Liver (tissue), 9 donors: Measurements from ENCODE around the gene F12. TPM values are rescaled to one million over a fixed set of nuclear protein-coding genes. Genes with fewer than 3 reads are reported as not detected.

Source experiments
- DNase-seq: peaks from one replicate; pipeline ENCODE4 v3.0.0-alpha.2; 2017; ENCODE audit warnings: low spot score
- H3K27ac ChIP-seq, 2 donors: one replicate each; pipeline ENCODE4 v1.7.0; 2013; ENCODE audit warnings: inconsistent platforms in 2 of 2, low read length in 2 of 2, control low read depth in 1 of 2, low read depth in 1 of 2, mild to moderate bottlenecking in 1 of 2
- H3K27me3 ChIP-seq, 4 donors: one replicate each; pipeline versions ENCODE4 v1.6.1 to v1.7.0; 2013; ENCODE audit warnings: low read length in 3 of 4, inconsistent platforms in 1 of 4, mild to moderate bottlenecking in 1 of 4, moderate library complexity in 1 of 4; ENCODE audit not compliant: control insufficient read depth in 4 of 4, insufficient read depth in 4 of 4
- H3K36me3 ChIP-seq, 4 donors: one replicate each; pipeline versions ENCODE4 v1.6.1 to v1.7.0; 2013; ENCODE audit warnings: low read length in 3 of 4, mild to moderate bottlenecking in 3 of 4, low read depth in 1 of 4, moderate library complexity in 1 of 4; ENCODE audit not compliant: control insufficient read depth in 4 of 4, insufficient read depth in 3 of 4
- H3K4me1 ChIP-seq, 4 donors: one replicate each; pipeline versions ENCODE4 v1.6.1 to v1.7.0; 2013; ENCODE audit warnings: low read length in 3 of 4, mild to moderate bottlenecking in 3 of 4, moderate library complexity in 1 of 4; ENCODE audit not compliant: control insufficient read depth in 4 of 4, insufficient read depth in 4 of 4
- H3K4me3 ChIP-seq, 3 donors: one replicate each; pipeline versions ENCODE4 v1.6.1 to v1.7.0; 2013; ENCODE audit warnings: low read length in 3 of 3, control low read depth in 1 of 3, low read depth in 1 of 3, mild to moderate bottlenecking in 1 of 3
- H3K9ac ChIP-seq, 2 donors: one replicate each; pipeline ENCODE4 v1.7.0; 2013; ENCODE audit warnings: low read length in 2 of 2, mild to moderate bottlenecking in 2 of 2, moderate library complexity in 2 of 2, control low read depth in 1 of 2, low read depth in 1 of 2
- H3K9me3 ChIP-seq, 4 donors: one replicate each; pipeline versions ENCODE4 v1.6.1 to v1.7.0; 2013; ENCODE audit warnings: low read length in 3 of 4; ENCODE audit not compliant: control insufficient read depth in 4 of 4
- ATF3 ChIP-seq: IDR thresholded peaks from 2 replicates; pipeline ENCODE4 v1.6.1; 2016; ENCODE audit warnings: antibody characterized with exemption
- EGR1 ChIP-seq, 2 donors: IDR thresholded peaks; 2 replicates each; pipeline ENCODE4 v1.6.1; 2016 to 2018; ENCODE audit warnings: antibody characterized with exemption in 2 of 2, low read depth in 2 of 2
- FOXA1 ChIP-seq: IDR thresholded peaks from 2 replicates; pipeline ENCODE4 v1.6.1; 2016; ENCODE audit warnings: antibody characterized with exemption
- FOXA2 ChIP-seq: IDR thresholded peaks from 2 replicates; pipeline ENCODE4 v1.6.1; 2016; ENCODE audit warnings: antibody characterized with exemption
- GABPA ChIP-seq, 2 donors: IDR thresholded peaks in 1 of 2; conservative IDR thresholded peaks in 1 of 2; 2 replicates each; pipeline ENCODE4 v1.6.1; 2016; ENCODE audit warnings: antibody characterized with exemption in 2 of 2, mild to moderate bottlenecking in 1 of 2, moderate library complexity in 1 of 2
- HNF4A ChIP-seq, 2 donors: conservative IDR thresholded peaks; 2 replicates each; pipeline ENCODE4 v1.6.1; 2016; ENCODE audit warnings: antibody characterized with exemption in 2 of 2, mild to moderate bottlenecking in 2 of 2
- JUND ChIP-seq, 2 donors: IDR thresholded peaks; 2 replicates each; pipeline ENCODE4 v1.6.1; 2016; ENCODE audit warnings: antibody characterized with exemption in 2 of 2
- MAX ChIP-seq: IDR thresholded peaks from 2 replicates; pipeline ENCODE4 v1.6.1; 2016; ENCODE audit warnings: antibody characterized with exemption
- RAD21 ChIP-seq, 2 donors: IDR thresholded peaks; 2 replicates each; pipeline ENCODE4 v1.6.1; 2016; ENCODE audit warnings: antibody characterized with exemption in 2 of 2, mild to moderate bottlenecking in 2 of 2
- REST ChIP-seq: IDR thresholded peaks from 2 replicates; pipeline ENCODE4 v1.6.1; 2016; ENCODE audit warnings: antibody characterized with exemption, mild to moderate bottlenecking
- RXRA ChIP-seq, 2 donors: IDR thresholded peaks; 2 replicates each; pipeline ENCODE4 v1.6.1; 2017 to 2018; ENCODE audit warnings: antibody characterized with exemption in 2 of 2, mild to moderate bottlenecking in 1 of 2
- SP1 ChIP-seq: IDR thresholded peaks from 2 replicates; pipeline ENCODE4 v1.6.1; 2018; ENCODE audit warnings: antibody characterized with exemption, mild to moderate bottlenecking
- TAF1 ChIP-seq: conservative IDR thresholded peaks from 2 replicates; pipeline ENCODE4 v1.6.1; 2016; ENCODE audit warnings: antibody characterized with exemption, mild to moderate bottlenecking
- YY1 ChIP-seq: IDR thresholded peaks from 2 replicates; pipeline ENCODE4 v1.6.1; 2016; ENCODE audit warnings: antibody characterized with exemption, mild to moderate bottlenecking
- WGBS: extraction: QIAGEN DNeasy Blood & Tissue Kit; methylation state at CpG from one replicate; pipeline ENCODE4 v1.1.7; 2013; 5-methylcytosine and 5-hydroxymethylcytosine counted together
- polyA plus RNA-seq, 2 donors: library from polyadenylated mRNA; stranded (reverse) in 1 of 2; unstranded in 1 of 2; fragments of 200-250 nt in 1 of 2; fragments of >200 nt in 1 of 2; fragmentation: Nextera tagmentation in 1 of 2; extraction: Ambion mirVana in 1 of 2; gene quantifications; one replicate each; pipeline versions ENCODE4 v1.2.1 to v1.2.3, GENCODE V29; 2013 to 2015
- total RNA-seq, 2 donors: library from RNA; depleted of rRNA; stranded (reverse); fragments of >200 nt; gene quantifications; one replicate each; pipeline ENCODE4 v1.2.3, GENCODE V29; 2014
- TF ChIP-seq, protein P1 (sequence below): fragments of 150-350 bp; IDR thresholded peaks from 2 replicates; pipeline ENCODE4 v1.5.1; 2017; ENCODE audit warnings: improper control_type of control experiment, low read depth, low read length; ENCODE audit not compliant: missing input control
- donor health status: healthy.
- donor health status: healthy.
- donor health status: healthy.
- donor health status: healthy.
- donor health status: healthy.

F12 gene
- total and polyA plus RNA-seq, 4 donors, result 27.7 to 328 (median 275) TPM

GRCh38 chr5:177456976-177457851, 47.9 kb upstream of the F12 start:
- Histone ChIP-seq H3K36me3 (no peaks in the 10 kb centered on the region), H3K27me3 (no peaks in the 10 kb centered on the region), H3K4me1 (peaks cover 3 to 27% (median 15%) of the 10 kb centered on the region in 4 donors), H3K9ac (no peak overlapping the region), H3K9me3 (no peaks in the 10 kb centered on the region), H3K4me3 (no peak overlapping the region), H3K27ac (no peak overlapping the region)
- no peak for TF ChIP-seq REST
- TF ChIP-seq YY1, result no peak
- no peak for TF ChIP-seq GABPA (IDR thresholded peaks at IDR 0.05 in 1 of 2, conservative IDR thresholded peaks at IDR 0.05 in 1 of 2)
- TF ChIP-seq ATF3, result no peak
- no peak for TF ChIP-seq MAX
- TF ChIP-seq, protein P1, sequence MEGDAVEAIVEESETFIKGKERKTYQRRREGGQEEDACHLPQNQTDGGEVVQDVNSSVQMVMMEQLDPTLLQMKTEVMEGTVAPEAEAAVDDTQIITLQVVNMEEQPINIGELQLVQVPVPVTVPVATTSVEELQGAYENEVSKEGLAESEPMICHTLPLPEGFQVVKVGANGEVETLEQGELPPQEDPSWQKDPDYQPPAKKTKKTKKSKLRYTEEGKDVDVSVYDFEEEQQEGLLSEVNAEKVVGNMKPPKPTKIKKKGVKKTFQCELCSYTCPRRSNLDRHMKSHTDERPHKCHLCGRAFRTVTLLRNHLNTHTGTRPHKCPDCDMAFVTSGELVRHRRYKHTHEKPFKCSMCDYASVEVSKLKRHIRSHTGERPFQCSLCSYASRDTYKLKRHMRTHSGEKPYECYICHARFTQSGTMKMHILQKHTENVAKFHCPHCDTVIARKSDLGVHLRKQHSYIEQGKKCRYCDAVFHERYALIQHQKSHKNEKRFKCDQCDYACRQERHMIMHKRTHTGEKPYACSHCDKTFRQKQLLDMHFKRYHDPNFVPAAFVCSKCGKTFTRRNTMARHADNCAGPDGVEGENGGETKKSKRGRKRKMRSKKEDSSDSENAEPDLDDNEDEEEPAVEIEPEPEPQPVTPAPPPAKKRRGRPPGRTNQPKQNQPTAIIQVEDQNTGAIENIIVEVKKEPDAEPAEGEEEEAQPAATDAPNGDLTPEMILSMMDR, result peak; percentile 81
- TF ChIP-seq TAF1, result no peak
- no peak for TF ChIP-seq JUND (IDR thresholded peaks at IDR 0.05)
- TF ChIP-seq RAD21 (IDR thresholded peaks at IDR 0.05), result peak in 1 of 2 donors; percentile 61
- TF ChIP-seq FOXA1, result no peak
- peak; percentile 39 for TF ChIP-seq SP1
- no peak for TF ChIP-seq FOXA2
- TF ChIP-seq EGR1 (IDR thresholded peaks at IDR 0.05; ENCODE audit: low read depth in 2 of 2), result no peak
- TF ChIP-seq RXRA (IDR thresholded peaks at IDR 0.05), result peak in 1 of 2 donors; percentile 4
- WGBS, result 83% methylated on average over 24 of the region's 24 CpGs
- DNase-seq, result peak; percentile 73

GRCh38 chr5:177456591-177456964, 47.2 kb upstream of the F12 start:
- Histone ChIP-seq H3K9ac (no peak overlapping the region), H3K27ac (no peak overlapping the region), H3K4me3 (no peak overlapping the region), H3K36me3 (no peaks in the 10 kb centered on the region), H3K9me3 (no peaks in the 10 kb centered on the region), H3K27me3 (no peaks in the 10 kb centered on the region), H3K4me1 (peaks cover 3 to 27% (median 15%) of the 10 kb centered on the region in 4 donors)
- WGBS, result 29% methylated on average over 12 of the region's 12 CpGs
- TF ChIP-seq FOXA2 (no peak), GABPA (IDR thresholded peaks at IDR 0.05 in 1 of 2, conservative IDR thresholded peaks at IDR 0.05 in 1 of 2) (no peak), MAX (no peak), REST (no peak), HNF4A (conservative IDR thresholded peaks at IDR 0.05) (no peak), EGR1 (IDR thresholded peaks at IDR 0.05; ENCODE audit: low read depth in 2 of 2) (no peak), SP1 (no peak), TAF1 (no peak)
- TF ChIP-seq, protein P1, result no peak
- no peak for DNase-seq
